SK-N-SH (cell line): ENCODE data around the gene EDN1. TPM values are rescaled to one million over a fixed set of nuclear protein-coding genes. Genes with fewer than 3 reads are reported as not detected.

ENCODE experiments used
- CTCF ChIA-PET: fragments of 300-600, 350-600 bp; formaldehyde crosslinking; extraction: SDS; loops from one replicate; lab custom pipeline; 2021; lab: Yijun Ruan, JAX
- POLR2A ChIA-PET: fragments of 350-600 bp; sonication (Branson Sonifier 250); formaldehyde crosslinking; extraction: SDS; loops from one replicate; lab custom pipeline; 2020; ENCODE audit warnings: antibody characterized with exemption, inconsistent platforms; lab: Yijun Ruan, JAX
- DNase-seq: peaks from one replicate; pipeline ENCODE4 v3.0.0; 2012
- H2AFZ ChIP-seq: fragments of 200-600 bp; sonication (generic); 2 replicates; pipeline ENCODE4 v1.8.1; 2016; ENCODE audit warnings: antibody characterized with exemption, mild to moderate bottlenecking, low read depth
- H3F3A ChIP-seq: fragments of 200-600 bp; sonication (generic); replicated peaks from 2 replicates; pipeline ENCODE3; 2016; ENCODE audit warnings: antibody characterized with exemption, mild to moderate bottlenecking; ENCODE audit not compliant: insufficient read depth
- H3K27ac ChIP-seq, 2 experiments: fragments of 200-500 bp in 1 of 2; fragments of 200-600 bp in 1 of 2; sonication (Bioruptor generic) in 1 of 2; sonication (generic), shearing (Covaris generic) in 1 of 2; 2 replicates each; pipeline versions ENCODE4 v1.5.1 to v1.6.1; 2014 to 2016; ENCODE audit warnings: low read depth in 2 of 2, inconsistent platforms in 1 of 2, low read length in 1 of 2, mild to moderate bottlenecking in 1 of 2, mixed read lengths in 1 of 2
- H3K27me3 ChIP-seq: fragments of 200-600 bp; sonication (generic), shearing (Covaris generic); 2 replicates; pipeline ENCODE4 v1.6.1; 2016; ENCODE audit warnings: mixed run types; ENCODE audit not compliant: insufficient read depth
- H3K36me3 ChIP-seq, 2 experiments: fragments of 200-500 bp in 1 of 2; fragments of 200-600 bp in 1 of 2; sonication (Bioruptor generic) in 1 of 2; sonication (generic) in 1 of 2; replicated peaks in 1 of 2; 2 replicates each; pipeline versions ENCODE3 to v1.5.1; 2014 to 2016; ENCODE audit warnings: low read length in 1 of 2, mild to moderate bottlenecking in 1 of 2; ENCODE audit not compliant: insufficient read depth in 2 of 2, control insufficient read depth in 1 of 2
- H3K4me1 ChIP-seq, 2 experiments: fragments of 200-500 bp in 1 of 2; fragments of 200-600 bp in 1 of 2; sonication (Bioruptor generic) in 1 of 2; sonication (generic), shearing (Covaris generic) in 1 of 2; 2 replicates each; pipeline versions ENCODE4 v1.5.1 to v1.6.1; 2014 to 2016; ENCODE audit warnings: low read depth in 1 of 2, low read length in 1 of 2, mixed run types in 1 of 2; ENCODE audit not compliant: insufficient read depth in 2 of 2, control insufficient read depth in 1 of 2
- H3K4me2 ChIP-seq: fragments of 200-600 bp; sonication (generic), shearing (Covaris generic); 2 replicates; pipeline ENCODE4 v1.6.1; 2017; ENCODE audit warnings: mixed run types
- H3K4me3 ChIP-seq, 2 experiments: fragments of 200-500 bp in 1 of 2; fragments of 200-600 bp in 1 of 2; sonication (Bioruptor generic) in 1 of 2; sonication (generic), shearing (Covaris generic) in 1 of 2; 2 replicates each; pipeline versions ENCODE4 v1.5.1 to v1.8.1; 2014 to 2016; ENCODE audit warnings: low read depth in 2 of 2, inconsistent platforms in 1 of 2, low read length in 1 of 2, mild to moderate bottlenecking in 1 of 2, mixed read lengths in 1 of 2, moderate library complexity in 1 of 2
- H3K79me2 ChIP-seq: fragments of 200-600 bp; sonication (generic); 2 replicates; pipeline ENCODE4 v1.8.1; 2017; ENCODE audit warnings: mild to moderate bottlenecking; ENCODE audit not compliant: insufficient read depth
- H3K9ac ChIP-seq: fragments of 200-600 bp; sonication (generic); 2 replicates; pipeline ENCODE4 v1.6.1; 2017; ENCODE audit warnings: mixed run types
- H3K9me2 ChIP-seq: fragments of 200-600 bp; sonication (generic); 2 replicates; pipeline ENCODE4 v1.6.1; 2017; ENCODE audit warnings: mixed run types
- H3K9me3 ChIP-seq: fragments of 200-600 bp; sonication (generic); 2 replicates; pipeline ENCODE4 v1.6.1; 2017; ENCODE audit warnings: mixed run types, mild to moderate bottlenecking, moderate library complexity
- H4K20me1 ChIP-seq: fragments of 200-600 bp; sonication (generic); 2 replicates; pipeline ENCODE4 v1.6.1; 2017; ENCODE audit warnings: mild to moderate bottlenecking, mixed run types; ENCODE audit not compliant: insufficient read depth
- CTCF ChIP-seq: fragments of 200-600 bp; sonication (generic); IDR thresholded peaks from 2 replicates; pipeline ENCODE4 v1.6.1; 2017; ENCODE audit warnings: antibody characterized with exemption, mild to moderate bottlenecking, moderate library complexity
- EP300 ChIP-seq, 2 experiments: IDR thresholded peaks; 2 replicates each; pipeline versions ENCODE4 v1.4.0 to v1.6.1; 2012; ENCODE audit warnings: borderline replicate concordance in 1 of 2, low read depth in 1 of 2, low read length in 1 of 2
- JUND ChIP-seq: IDR thresholded peaks from 2 replicates; pipeline ENCODE4 v1.4.0; 2012
- MAX ChIP-seq: IDR thresholded peaks from 2 replicates; pipeline ENCODE4 v1.4.0; 2012; ENCODE audit warnings: low read depth
- RAD21 ChIP-seq: IDR thresholded peaks from 2 replicates; pipeline ENCODE4 v1.6.1; 2012; ENCODE audit warnings: mild to moderate bottlenecking, low read length
- RXRA ChIP-seq: IDR thresholded peaks from 2 replicates; pipeline ENCODE4 v1.4.0; 2012; ENCODE audit warnings: low read depth, mild to moderate bottlenecking, borderline replicate concordance
- SMC3 ChIP-seq: IDR thresholded peaks from 2 replicates; pipeline ENCODE4 v1.6.1; 2012; ENCODE audit warnings: low read depth, low read length, improper control_type of control experiment
- TAF1 ChIP-seq: IDR thresholded peaks from 2 replicates; pipeline ENCODE4 v1.6.1; 2012; ENCODE audit warnings: low read depth, mild to moderate bottlenecking, low read length, moderate library complexity, borderline replicate concordance
- WGBS: methylation state at CpG from one replicate; pipeline ENCODE4 v1.1.6; 2017; ENCODE audit warnings: low lambda C conversion rate; 5-methylcytosine and 5-hydroxymethylcytosine counted together
- polyA plus RNA-seq, 3 experiments: library from polyadenylated mRNA; depleted of rRNA; stranded (reverse); fragments of >200 nt; gene quantifications; 2 replicates each; pipeline ENCODE4 v1.2.3, GENCODE V29; 2012
- TF ChIP-seq, protein P1 (sequence below): fragments of 150-350 bp; IDR thresholded peaks from 2 replicates; pipeline ENCODE4 v1.6.1; 2017; ENCODE audit warnings: antibody characterized with exemption, low read length, low read depth, borderline replicate concordance
- TF ChIP-seq, protein P2 (sequence below): IDR thresholded peaks from 2 replicates; pipeline ENCODE4 v1.6.1; 2012; ENCODE audit warnings: mild to moderate bottlenecking, low read depth, low read length, moderate library complexity
- TF ChIP-seq, protein P3 (sequence below): IDR thresholded peaks from 2 replicates; pipeline ENCODE4 v1.4.0; 2012; ENCODE audit warnings: low read depth, borderline replicate concordance
- TF ChIP-seq, protein P4 (sequence below): IDR thresholded peaks from 2 replicates; pipeline ENCODE4 v1.4.0; 2012; ENCODE audit warnings: low read depth, borderline replicate concordance

Gene EDN1
- polyA plus RNA-seq, 1 of the 3 experiments (the other 2 are of a cell fraction) = 1.3 TPM

- Histone ChIP-seq H3F3A (peaks cover 21% of the 10 kb centered on the region), H3K27me3 (no peaks in the 10 kb centered on the region), H3K4me2 (peak overlapping the region; percentile 85), H3K27ac (no peak overlapping the region), H3K9me2 (no peaks in the 10 kb centered on the region), H2AFZ (no peak overlapping the region), H3K9ac (peak overlapping the region; percentile 75), H3K4me1 (peaks cover 4 to 12% of the 10 kb centered on the region in 2 experiments; a peak in 3 of 4 replicates), H3K36me3 (peaks cover 0 to 3% of the 10 kb centered on the region in 2 experiments), H3K9me3 (no peaks in the 10 kb centered on the region), H3K4me3 (peak overlapping the region; percentile 62 to 79; a peak in 2 of 4 replicates), H3K79me2 (peaks cover 19% of the 10 kb centered on the region; the same call in 1 of the 2 replicates), H4K20me1 (no peaks in the 10 kb centered on the region)
- ChIA-PET CTCF (interaction anchor here (0.8 to 7.5 kb wide), 9 partner anchors 10 to 706 kb away, joined by 3 to 91 read pairs (median 5); no protein-coding TSS in a partner anchor), POLR2A (no interaction called here)
- WGBS = 57% methylated on average over 15 of the region's 15 CpGs
- TF ChIP-seq RAD21 (peak; percentile 57), MAX (no peak), JUND (no peak), CTCF (peak; percentile 50), RXRA (no peak), TAF1 (no peak), SMC3 (peak; percentile 55), EP300 (IDR thresholded peaks at IDR 0.05; ENCODE audit: borderline replicate concordance in 1 of 2, low read depth in 1 of 2, low read length in 1 of 2) (no peak)
- TF ChIP-seq, protein P1, sequence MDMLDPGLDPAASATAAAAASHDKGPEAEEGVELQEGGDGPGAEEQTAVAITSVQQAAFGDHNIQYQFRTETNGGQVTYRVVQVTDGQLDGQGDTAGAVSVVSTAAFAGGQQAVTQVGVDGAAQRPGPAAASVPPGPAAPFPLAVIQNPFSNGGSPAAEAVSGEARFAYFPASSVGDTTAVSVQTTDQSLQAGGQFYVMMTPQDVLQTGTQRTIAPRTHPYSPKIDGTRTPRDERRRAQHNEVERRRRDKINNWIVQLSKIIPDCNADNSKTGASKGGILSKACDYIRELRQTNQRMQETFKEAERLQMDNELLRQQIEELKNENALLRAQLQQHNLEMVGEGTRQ = no peak
- TF ChIP-seq, protein P2, sequence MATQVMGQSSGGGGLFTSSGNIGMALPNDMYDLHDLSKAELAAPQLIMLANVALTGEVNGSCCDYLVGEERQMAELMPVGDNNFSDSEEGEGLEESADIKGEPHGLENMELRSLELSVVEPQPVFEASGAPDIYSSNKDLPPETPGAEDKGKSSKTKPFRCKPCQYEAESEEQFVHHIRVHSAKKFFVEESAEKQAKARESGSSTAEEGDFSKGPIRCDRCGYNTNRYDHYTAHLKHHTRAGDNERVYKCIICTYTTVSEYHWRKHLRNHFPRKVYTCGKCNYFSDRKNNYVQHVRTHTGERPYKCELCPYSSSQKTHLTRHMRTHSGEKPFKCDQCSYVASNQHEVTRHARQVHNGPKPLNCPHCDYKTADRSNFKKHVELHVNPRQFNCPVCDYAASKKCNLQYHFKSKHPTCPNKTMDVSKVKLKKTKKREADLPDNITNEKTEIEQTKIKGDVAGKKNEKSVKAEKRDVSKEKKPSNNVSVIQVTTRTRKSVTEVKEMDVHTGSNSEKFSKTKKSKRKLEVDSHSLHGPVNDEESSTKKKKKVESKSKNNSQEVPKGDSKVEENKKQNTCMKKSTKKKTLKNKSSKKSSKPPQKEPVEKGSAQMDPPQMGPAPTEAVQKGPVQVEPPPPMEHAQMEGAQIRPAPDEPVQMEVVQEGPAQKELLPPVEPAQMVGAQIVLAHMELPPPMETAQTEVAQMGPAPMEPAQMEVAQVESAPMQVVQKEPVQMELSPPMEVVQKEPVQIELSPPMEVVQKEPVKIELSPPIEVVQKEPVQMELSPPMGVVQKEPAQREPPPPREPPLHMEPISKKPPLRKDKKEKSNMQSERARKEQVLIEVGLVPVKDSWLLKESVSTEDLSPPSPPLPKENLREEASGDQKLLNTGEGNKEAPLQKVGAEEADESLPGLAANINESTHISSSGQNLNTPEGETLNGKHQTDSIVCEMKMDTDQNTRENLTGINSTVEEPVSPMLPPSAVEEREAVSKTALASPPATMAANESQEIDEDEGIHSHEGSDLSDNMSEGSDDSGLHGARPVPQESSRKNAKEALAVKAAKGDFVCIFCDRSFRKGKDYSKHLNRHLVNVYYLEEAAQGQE = no peak
- TF ChIP-seq, protein P3, sequence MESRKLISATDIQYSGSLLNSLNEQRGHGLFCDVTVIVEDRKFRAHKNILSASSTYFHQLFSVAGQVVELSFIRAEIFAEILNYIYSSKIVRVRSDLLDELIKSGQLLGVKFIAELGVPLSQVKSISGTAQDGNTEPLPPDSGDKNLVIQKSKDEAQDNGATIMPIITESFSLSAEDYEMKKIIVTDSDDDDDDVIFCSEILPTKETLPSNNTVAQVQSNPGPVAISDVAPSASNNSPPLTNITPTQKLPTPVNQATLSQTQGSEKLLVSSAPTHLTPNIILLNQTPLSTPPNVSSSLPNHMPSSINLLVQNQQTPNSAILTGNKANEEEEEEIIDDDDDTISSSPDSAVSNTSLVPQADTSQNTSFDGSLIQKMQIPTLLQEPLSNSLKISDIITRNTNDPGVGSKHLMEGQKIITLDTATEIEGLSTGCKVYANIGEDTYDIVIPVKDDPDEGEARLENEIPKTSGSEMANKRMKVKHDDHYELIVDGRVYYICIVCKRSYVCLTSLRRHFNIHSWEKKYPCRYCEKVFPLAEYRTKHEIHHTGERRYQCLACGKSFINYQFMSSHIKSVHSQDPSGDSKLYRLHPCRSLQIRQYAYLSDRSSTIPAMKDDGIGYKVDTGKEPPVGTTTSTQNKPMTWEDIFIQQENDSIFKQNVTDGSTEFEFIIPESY = no peak
- TF ChIP-seq, protein P4, sequence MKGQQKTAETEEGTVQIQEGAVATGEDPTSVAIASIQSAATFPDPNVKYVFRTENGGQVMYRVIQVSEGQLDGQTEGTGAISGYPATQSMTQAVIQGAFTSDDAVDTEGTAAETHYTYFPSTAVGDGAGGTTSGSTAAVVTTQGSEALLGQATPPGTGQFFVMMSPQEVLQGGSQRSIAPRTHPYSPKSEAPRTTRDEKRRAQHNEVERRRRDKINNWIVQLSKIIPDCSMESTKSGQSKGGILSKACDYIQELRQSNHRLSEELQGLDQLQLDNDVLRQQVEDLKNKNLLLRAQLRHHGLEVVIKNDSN = no peak
- peak; percentile 34 for DNase-seq
Measured at GRCh38 chr6:12291839-12292604, 1.9 kb downstream of the EDN1 start.
